ENCODE results near the gene AZIN2.
"Not testable (repeated sequence)": the region's sequence is repeated elsewhere in the genome, so short reads cannot be mapped to it uniquely, and the experiment has no call there.

The AZIN2 gene

DNA sequence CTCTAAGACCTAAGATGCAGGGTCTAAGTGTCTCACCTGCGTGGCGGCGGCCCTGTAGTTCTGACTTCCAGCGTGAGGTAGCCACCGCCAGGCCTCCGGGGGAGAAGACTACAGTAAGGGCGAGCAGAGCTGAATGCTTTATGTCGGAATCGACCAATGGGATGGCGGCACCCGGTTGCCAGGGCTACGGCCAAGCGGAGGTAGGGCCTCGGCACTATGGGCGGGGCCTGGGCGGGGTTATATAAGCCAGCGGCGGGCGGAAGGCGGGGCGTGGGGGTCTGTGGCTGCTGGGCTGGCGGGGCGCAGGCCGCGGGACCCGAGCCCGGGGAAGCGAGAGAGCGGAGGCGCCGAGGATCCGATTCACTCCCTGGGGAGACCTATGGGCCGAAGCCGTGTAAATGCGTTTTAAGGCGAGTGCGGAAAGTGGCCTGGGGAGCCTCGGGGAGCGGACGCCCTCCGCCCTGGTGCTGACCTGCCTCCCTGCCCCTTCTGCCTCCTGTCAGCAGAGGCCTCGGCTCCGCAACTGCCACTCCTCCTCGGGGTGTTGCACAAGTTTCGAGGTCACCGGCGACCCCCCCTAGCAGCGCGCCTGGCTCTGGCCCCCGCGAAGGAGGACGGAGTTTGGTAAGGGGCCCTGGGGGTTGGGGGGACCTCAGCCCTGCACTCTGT is at the start of gene AZIN2:
Gene AZIN2, plus strand, starts transcription at position 269 of the 669 bp plus-strand sequence. CDS start 1,097 bp downstream, outside the sequence.
- peak; percentile 96 for DNase-seq

DNA sequence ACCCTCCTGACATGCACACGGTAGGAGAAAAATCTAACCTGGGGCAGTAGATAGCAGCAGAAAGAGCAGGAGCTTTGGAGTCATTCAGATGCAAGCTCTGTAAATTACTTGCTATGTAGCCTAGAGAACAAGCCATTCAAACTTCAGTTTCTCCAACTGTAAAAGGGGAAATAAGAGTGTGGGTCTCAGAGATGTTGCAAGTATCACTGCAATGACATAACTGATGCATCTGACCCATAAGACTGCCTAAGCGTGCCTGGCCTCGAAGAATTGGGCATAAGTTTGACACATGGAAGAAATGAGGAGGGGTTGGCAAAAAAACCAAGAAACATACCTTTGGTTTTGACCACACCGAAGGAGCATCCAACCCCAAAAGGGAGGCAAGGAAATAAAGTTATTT is 49.4 kb upstream of the AZIN2 start:
- no peak for DNase-seq

DNA sequence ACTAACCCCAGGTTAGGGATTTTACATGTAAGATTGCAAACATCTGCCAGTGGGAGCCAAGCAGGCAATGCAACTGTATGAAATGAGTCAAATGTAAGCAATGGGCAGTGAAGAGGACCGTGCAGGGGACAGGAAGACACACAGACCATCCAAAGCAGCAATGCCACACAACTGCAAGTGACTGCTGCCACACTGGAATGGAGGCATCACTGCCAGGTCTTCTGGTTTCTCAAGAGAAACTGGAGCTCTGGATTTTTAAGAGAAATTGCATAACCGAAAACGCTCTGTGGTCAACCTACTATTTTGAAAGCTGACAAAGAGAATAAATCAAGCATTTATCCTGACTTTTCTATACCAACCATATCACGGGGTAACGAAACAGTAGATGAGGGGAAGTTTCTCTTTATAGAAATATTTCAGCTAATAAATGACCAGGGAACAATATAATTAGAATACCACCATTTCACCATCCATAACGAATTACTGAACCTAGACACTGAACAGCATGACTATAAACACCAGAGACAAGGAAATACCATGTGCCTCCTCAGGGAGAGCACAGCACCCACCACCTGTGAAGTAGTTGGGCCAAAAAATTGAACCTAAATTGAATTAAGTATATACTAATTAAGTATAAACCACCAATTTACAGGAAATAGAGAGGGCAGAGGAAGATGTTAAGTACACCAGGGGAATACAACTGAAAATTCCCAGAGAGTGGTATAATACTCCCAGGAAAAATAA is 48.7 kb upstream of the AZIN2 start:
- no peak for DNase-seq

DNA sequence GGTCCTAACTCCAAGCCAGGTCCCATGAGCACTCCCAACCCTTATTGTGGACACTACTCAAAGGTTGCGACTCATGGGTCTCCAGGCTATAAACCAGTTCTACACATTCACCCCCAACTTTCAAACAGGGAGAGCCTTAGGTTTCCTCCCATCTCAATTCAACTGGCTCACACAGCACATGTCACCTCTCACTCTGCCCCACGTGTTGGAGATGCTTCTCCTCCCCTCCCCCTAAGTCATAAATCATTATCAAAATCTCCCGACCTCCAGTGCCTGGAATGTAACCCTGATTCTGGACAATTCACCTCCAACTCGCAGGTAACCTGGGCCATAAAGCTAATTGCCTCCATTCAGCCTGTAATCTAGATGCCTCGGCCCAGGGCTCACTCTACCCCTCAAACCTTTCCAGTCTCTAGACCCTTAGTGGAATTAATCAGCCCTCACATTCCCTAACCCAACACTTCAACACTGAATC is 44.9 kb upstream of the AZIN2 start:
- no peak for DNase-seq

GRCh38 chr1:33036526-33037503 is 44.1 kb upstream of the AZIN2 start, which contains the start of gene AK2:
Gene AK2, minus strand, starts transcription at chr1:33036883. Its CDS starts 55 bp downstream, at chr1:33036828.
- peak; percentile 91 for DNase-seq

DNA sequence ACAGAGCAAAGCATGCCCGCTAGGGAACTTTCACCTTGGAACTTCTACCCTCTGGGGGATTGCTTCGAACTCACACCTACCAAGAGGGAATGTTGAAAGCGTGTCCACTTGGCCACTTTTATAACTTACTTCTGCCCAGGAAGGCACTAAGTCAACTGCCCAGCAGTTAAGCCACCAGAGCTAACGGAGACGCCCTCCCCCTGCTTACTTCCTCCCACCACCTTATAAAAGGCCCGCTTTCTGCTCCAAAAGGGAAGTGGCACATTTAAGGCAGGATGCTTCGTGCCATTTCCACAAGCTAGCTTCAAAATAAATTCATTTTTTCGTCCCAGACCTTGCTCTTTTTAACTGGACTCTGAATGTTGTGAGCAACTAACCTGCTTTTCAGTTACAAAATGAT is 41.1 kb upstream of the AZIN2 start:
- DNase-seq: no peak

DNA sequence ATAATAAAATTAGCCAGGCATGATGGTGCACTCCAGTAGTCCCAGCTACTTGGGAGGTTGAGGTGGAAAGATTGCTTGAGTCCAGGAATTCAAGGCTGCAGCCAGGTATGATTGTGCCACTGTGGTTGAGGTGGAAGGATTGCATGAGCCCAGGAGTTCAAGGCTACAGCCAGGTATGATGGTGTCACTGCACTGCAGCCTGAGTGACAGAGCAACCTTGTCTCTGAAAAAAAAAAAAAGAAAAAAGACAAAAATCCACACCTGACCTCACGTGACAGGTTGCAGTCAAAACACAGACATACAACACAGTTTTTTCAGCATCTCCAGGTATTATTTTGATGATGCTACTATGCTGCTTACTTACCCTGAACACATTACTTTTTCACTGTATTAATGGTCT is 39.9 kb upstream of the AZIN2 start:
- DNase-seq: no peak

- DNase-seq: no peak
Measured at GRCh38 chr1:33042831-33043230, 38.1 kb upstream of the AZIN2 start.

DNA sequence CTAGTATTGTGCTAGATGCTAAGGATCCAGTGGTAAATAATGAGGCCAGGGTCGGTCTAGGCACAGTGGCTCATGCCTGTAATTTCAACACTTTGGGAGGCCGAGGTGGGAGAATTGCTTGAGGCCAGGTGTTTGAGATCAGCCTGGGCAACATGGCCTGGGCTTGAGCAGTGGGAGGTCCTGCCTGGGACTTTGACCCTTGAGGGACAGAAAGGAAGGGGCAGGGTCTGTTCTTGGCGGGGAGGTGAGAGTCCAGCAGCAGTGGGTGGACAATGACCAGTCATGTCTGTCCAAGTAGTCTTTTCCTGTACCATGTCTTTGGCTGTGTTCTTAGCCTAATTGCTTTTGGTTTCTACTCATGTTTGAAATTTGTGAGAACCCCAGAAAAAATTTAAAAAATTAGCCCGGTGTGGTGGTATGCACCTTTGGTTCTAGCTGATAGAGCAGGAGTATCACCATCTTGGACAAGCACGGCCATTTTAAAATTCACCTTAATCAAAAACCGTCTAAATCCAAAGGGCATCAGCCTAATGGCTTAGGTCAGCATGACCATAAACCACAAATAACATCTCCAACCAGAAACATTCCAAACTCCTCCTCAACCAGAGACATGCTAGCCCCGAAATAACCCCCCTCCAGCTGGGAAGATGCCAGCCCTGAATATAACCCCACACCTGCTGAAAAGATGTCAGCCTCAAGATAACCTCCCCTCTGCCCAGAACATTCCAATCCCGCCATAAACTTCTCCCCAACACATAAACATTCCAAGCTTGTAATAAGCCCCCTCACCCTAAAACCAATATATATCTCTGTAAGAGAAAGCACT is 37.5 kb upstream of the AZIN2 start:
- no peak for DNase-seq

- no peak for DNase-seq
Measured at GRCh38 chr1:33045246-33045645, 35.7 kb upstream of the AZIN2 start.

DNA sequence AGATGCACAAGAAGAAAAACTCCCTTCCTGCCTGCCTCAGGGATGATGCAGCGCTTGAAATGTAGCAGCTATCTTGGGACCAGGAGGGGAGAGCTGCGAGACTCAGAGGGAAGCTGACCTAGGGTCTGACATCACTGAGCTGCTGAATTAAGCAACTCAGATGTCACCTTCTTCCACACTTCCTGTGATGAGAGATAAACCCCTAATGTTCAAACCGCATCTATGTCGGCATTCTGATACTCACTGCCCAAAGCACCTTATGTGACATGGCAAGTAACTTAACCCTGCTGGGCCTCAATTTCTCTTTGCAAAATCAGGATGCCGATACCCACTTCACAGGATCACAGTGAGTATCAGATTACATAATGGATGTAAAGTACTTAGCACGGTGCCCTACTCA is 35.1 kb upstream of the AZIN2 start:
- DNase-seq: no peak

- DNase-seq: not testable (repeated sequence)
Measured at GRCh38 chr1:33046234-33046633, 34.7 kb upstream of the AZIN2 start.

DNA sequence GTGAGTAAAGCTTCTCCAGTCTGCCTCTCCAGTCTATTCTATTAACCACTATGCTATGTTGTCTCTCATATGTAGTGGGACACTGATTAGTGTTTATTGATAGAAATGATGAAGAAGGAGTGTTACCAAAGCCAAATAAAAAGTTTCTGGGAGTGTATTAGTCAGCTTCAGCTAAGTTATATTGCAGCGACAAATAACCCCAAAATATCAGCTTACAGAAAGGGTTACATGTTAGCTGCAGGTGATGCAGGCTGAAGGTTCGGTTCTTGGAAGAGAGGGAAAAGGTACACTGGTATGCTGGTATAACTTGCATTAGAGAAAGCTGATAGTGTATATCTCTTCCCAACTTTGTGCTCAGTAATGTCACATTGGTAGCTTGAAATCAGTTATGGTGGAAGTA is 33.7 kb upstream of the AZIN2 start:
- no peak for DNase-seq

GRCh38 chr1:33047839-33048305 is 33.1 kb upstream of the AZIN2 start:
- DNase-seq: no peak

- DNase-seq: no peak
Measured at GRCh38 chr1:33048426-33048825, 32.5 kb upstream of the AZIN2 start.

DNA sequence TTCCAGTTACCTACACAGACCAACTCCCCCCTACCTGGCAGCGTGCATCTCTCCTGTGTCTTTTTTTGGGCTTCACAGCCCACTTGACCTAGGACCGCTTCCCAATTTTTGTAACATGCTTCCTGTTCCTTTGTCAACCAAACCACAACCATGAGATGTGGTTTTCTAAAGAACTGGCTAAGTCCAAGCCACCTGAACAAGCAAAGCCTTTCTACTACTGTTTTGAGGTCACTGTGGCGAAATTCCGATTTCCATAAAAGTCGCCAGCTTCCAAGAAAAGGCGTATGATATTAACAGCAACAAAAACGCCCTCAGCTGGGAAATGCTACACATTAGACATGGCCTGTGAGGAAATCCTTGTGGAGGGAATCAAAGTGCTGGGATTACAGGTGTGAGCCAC is 31.6 kb upstream of the AZIN2 start:
- DNase-seq: no peak

DNA sequence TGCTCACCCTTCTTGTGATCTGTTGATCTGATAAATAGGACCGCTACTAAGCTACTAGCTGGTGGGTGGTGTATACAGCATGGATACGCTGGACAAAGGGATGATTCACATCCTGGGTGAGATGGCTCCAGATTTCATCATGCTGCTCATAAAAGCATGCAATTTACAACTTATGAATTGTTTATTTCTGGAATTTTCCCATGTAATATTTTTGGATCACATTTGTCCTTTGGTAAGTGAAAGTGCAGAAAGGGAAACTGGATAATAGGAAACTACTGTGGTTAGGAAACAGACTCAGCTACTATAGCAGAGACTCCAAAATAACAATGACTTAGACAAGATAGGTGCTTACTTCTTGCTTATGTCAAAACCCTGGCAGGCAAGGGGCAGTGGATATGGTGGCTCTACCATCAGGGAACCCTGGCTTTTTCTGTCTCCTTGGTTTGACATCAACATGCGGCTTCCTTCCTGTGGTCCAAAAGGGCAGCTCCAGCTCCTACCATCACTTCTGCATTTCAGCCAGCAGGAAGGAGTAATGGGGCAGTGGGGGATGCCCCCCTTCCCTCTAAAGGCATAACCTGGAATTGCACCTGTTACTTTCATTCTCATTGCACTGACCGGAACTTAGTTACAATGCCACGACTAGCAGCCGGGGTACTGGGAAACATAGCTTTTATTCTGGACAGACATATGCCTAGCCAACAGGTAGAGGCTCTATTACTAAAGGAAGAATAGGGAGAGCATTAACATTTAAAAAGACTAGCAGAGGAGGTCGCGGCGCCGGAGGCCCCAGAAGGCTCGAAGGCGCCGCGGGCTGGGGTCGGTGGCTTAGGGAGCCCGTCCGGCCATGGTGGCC is 30.5 kb upstream of the AZIN2 start:
- DNase-seq: no peak

DNA sequence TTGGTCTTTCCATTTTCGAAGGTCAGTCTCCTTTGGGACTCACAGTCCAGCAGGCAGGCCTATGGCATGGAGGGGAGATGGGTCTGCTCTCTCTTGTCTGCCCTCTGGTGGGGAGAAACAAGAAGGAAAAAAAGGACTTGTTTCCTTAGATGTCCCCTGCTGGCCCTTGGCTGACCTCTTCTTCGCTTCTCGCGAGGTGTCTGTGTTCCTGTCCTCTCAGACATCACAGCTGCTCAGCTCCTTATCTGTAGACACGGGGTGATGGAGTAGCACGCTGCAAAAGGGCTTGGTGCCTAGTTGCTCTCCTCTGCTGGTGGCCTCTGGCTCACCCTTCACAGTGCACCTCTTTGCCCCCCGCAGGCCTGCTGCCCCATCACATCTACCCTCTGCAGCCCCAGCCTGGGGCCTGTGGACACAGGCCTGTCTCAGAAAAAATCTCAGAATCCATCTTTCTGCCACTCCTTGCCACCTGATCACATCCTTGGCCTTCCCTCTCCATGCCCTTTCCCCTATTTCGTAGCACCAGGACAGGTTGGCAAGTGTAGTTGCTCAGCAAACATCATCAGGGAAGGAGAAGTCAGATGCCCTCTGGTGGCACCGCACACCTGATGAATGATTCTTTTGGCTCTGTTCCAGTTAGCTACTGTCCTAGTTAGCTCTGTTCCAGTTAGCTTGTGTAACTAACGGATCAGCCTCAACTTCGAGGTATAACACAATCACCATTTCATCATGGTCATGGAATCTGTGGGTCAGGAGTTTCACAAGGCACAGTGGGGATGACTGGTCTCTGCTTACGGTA is 25.5 kb upstream of the AZIN2 start:
- peak; percentile 32 for DNase-seq

DNA sequence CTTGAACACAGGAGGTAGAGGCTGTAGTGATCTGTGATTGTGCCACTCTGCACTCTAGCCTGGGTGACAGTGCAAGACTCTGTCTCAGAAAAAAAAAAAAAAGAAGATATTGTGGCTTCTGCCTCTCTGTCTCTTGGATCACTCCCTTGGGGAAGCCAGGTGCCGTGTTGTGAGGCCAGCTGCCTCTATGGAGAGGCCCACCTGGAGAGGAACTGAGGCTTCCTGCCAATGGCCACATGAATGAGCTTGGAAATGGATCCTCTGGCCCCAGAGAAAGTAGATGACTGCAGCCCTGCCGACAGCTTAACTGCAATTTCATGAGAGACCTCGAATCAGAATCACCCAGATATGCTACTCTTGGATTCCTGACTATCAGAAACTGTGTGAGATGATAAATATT is 24.5 kb upstream of the AZIN2 start:
- DNase-seq: no peak

GRCh38 chr1:33057095-33057494 is 23.9 kb upstream of the AZIN2 start:
- DNase-seq: no peak
